ENCODE measurements around the gene ADAMTS2.

Gene ADAMTS2

GRCh38 chr5:179193746-179194145 lies 151.5 kb downstream of the ADAMTS2 start:
- H3K4me1 ChIP-seq (ENCODE audit: control insufficient read depth, insufficient read depth, low read depth, low read length) = no peaks in the 10 kb centered on the region
- no peak overlapping the region for H2BK12ac ChIP-seq (ENCODE audit: low read length in 2 of 2)
- H3K4me2 ChIP-seq (ENCODE audit: low read length, poor library complexity, severe bottlenecking) = no peak overlapping the region
- no peak overlapping the region for H2BK15ac ChIP-seq (ENCODE audit: low read depth, poor library complexity, severe bottlenecking)
- no peak overlapping the region for H3K4me3 ChIP-seq (ENCODE audit: insufficient read depth in 1 of 2, low read depth in 1 of 2, low read length in 2 of 2)
- H3K36me3 ChIP-seq (ENCODE audit: control insufficient read depth in 1 of 2, insufficient read depth in 2 of 2, low read depth in 1 of 2, low read length in 2 of 2) = peaks cover 0 to 25% of the 10 kb centered on the region in 2 experiments
- no peak overlapping the region for H3K27ac ChIP-seq (ENCODE audit: low read length, poor library complexity, severe bottlenecking)
- 93% methylated on average over 9 of the region's 11 CpGs for WGBS
- no peak overlapping the region for H3K23ac ChIP-seq (ENCODE audit: low read length in 2 of 2)
- no peak overlapping the region for H2AK5ac ChIP-seq (ENCODE audit: low read length, severe bottlenecking)
- no peak overlapping the region for H3K18ac ChIP-seq (ENCODE audit: low read depth in 1 of 2, low read length in 2 of 2)
- no peak overlapping the region for H2BK120ac ChIP-seq (ENCODE audit: low read depth, low read length)
- no peaks in the 10 kb centered on the region for H3K79me1 ChIP-seq (replicated peaks; ENCODE audit: low read length, poor library complexity, severe bottlenecking)
- DNase-seq = no peak
- H4K8ac ChIP-seq (ENCODE audit: low read length) = no peak overlapping the region
- no peaks in the 10 kb centered on the region for H3K27me3 ChIP-seq (ENCODE audit: control insufficient read depth in 1 of 2, insufficient read depth in 1 of 2, low read length in 2 of 2)
- no peak overlapping the region for H3K9ac ChIP-seq (ENCODE audit: low read length)
- no peak overlapping the region for H3K4ac ChIP-seq (ENCODE audit: low read depth in 1 of 2, low read length in 2 of 2)
- H2AFZ ChIP-seq (ENCODE audit: low read depth, low read length) = no peak overlapping the region
- H3K14ac ChIP-seq (ENCODE audit: low read length in 2 of 2) = no peak overlapping the region
- no peaks in the 10 kb centered on the region for H3K9me3 ChIP-seq (ENCODE audit: control insufficient read depth, low read length)
- no peak overlapping the region for H2BK5ac ChIP-seq (ENCODE audit: low read depth, low read length, poor library complexity, severe bottlenecking)
- no peak overlapping the region for H4K91ac ChIP-seq (ENCODE audit: low read length)

- Histone ChIP-seq H3K14ac (ENCODE audit: low read length in 2 of 2) (no peak overlapping the region), H3K4me3 (ENCODE audit: insufficient read depth in 1 of 2, low read depth in 1 of 2, low read length in 2 of 2) (no peak overlapping the region), H3K4me1 (ENCODE audit: control insufficient read depth, insufficient read depth, low read depth, low read length) (no peaks in the 10 kb centered on the region), H3K27ac (ENCODE audit: low read length, poor library complexity, severe bottlenecking) (no peak overlapping the region), H4K91ac (ENCODE audit: low read length) (peak overlapping the region; percentile 43), H2BK120ac (ENCODE audit: low read depth, low read length) (no peak overlapping the region), H3K79me1 (replicated peaks; ENCODE audit: low read length, poor library complexity, severe bottlenecking) (no peaks in the 10 kb centered on the region), H2BK5ac (ENCODE audit: low read depth, low read length, poor library complexity, severe bottlenecking) (no peak overlapping the region), H3K9me3 (ENCODE audit: control insufficient read depth, low read length) (no peaks in the 10 kb centered on the region), H3K27me3 (ENCODE audit: control insufficient read depth in 1 of 2, insufficient read depth in 1 of 2, low read length in 2 of 2) (no peaks in the 10 kb centered on the region), H2BK12ac (ENCODE audit: low read length in 2 of 2) (no peak overlapping the region), H2AK5ac (ENCODE audit: low read length, severe bottlenecking) (no peak overlapping the region), H3K36me3 (ENCODE audit: control insufficient read depth in 1 of 2, insufficient read depth in 2 of 2, low read depth in 1 of 2, low read length in 2 of 2) (peaks cover 0 to 24% of the 10 kb centered on the region in 2 experiments), H2BK15ac (ENCODE audit: low read depth, poor library complexity, severe bottlenecking) (no peak overlapping the region), H2AFZ (ENCODE audit: low read depth, low read length) (no peak overlapping the region), H4K8ac (ENCODE audit: low read length) (no peak overlapping the region), H3K18ac (ENCODE audit: low read depth in 1 of 2, low read length in 2 of 2) (no peak overlapping the region), H3K4me2 (ENCODE audit: low read length, poor library complexity, severe bottlenecking) (no peak overlapping the region), H3K9ac (ENCODE audit: low read length) (no peak overlapping the region), H3K4ac (ENCODE audit: low read depth in 1 of 2, low read length in 2 of 2) (no peak overlapping the region), H3K23ac (ENCODE audit: low read length in 2 of 2) (no peak overlapping the region)
- no peak for DNase-seq
- 97% methylated on average over 22 of the region's 22 CpGs for WGBS
These were observed 152.3 kb downstream of the ADAMTS2 start for GRCh38 chr5:179192891-179193470.

- no peak overlapping the region for H3K4me3 ChIP-seq (ENCODE audit: insufficient read depth in 1 of 2, low read depth in 1 of 2, low read length in 2 of 2)
- no peaks in the 10 kb centered on the region for H3K9me3 ChIP-seq (ENCODE audit: control insufficient read depth, low read length)
- no peak overlapping the region for H4K8ac ChIP-seq (ENCODE audit: low read length)
- peak overlapping the region; percentile 43 for H4K91ac ChIP-seq (ENCODE audit: low read length)
- H2AK5ac ChIP-seq (ENCODE audit: low read length, severe bottlenecking) = no peak overlapping the region
- no peak for DNase-seq
- H3K27ac ChIP-seq (ENCODE audit: low read length, poor library complexity, severe bottlenecking) = no peak overlapping the region
- no peak overlapping the region for H3K23ac ChIP-seq (ENCODE audit: low read length in 2 of 2)
- H3K79me1 ChIP-seq (replicated peaks; ENCODE audit: low read length, poor library complexity, severe bottlenecking) = no peaks in the 10 kb centered on the region
- no peak overlapping the region for H2BK12ac ChIP-seq (ENCODE audit: low read length in 2 of 2)
- H3K27me3 ChIP-seq (ENCODE audit: control insufficient read depth in 1 of 2, insufficient read depth in 1 of 2, low read length in 2 of 2) = no peaks in the 10 kb centered on the region
- H3K14ac ChIP-seq (ENCODE audit: low read length in 2 of 2) = no peak overlapping the region
- no peak overlapping the region for H3K9ac ChIP-seq (ENCODE audit: low read length)
- H3K4me1 ChIP-seq (ENCODE audit: control insufficient read depth, insufficient read depth, low read depth, low read length) = no peaks in the 10 kb centered on the region
- H3K4me2 ChIP-seq (ENCODE audit: low read length, poor library complexity, severe bottlenecking) = no peak overlapping the region
- H2BK5ac ChIP-seq (ENCODE audit: low read depth, low read length, poor library complexity, severe bottlenecking) = no peak overlapping the region
- no peak overlapping the region for H3K4ac ChIP-seq (ENCODE audit: low read depth in 1 of 2, low read length in 2 of 2)
- H2BK120ac ChIP-seq (ENCODE audit: low read depth, low read length) = no peak overlapping the region
- no peak overlapping the region for H2AFZ ChIP-seq (ENCODE audit: low read depth, low read length)
- peaks cover 0 to 22% of the 10 kb centered on the region in 2 experiments for H3K36me3 ChIP-seq (ENCODE audit: control insufficient read depth in 1 of 2, insufficient read depth in 2 of 2, low read depth in 1 of 2, low read length in 2 of 2)
- H2BK15ac ChIP-seq (ENCODE audit: low read depth, poor library complexity, severe bottlenecking) = no peak overlapping the region
- no peak overlapping the region for H3K18ac ChIP-seq (ENCODE audit: low read depth in 1 of 2, low read length in 2 of 2)
- 83% methylated on average over 20 of the region's 20 CpGs for WGBS
These were observed 152.9 kb downstream of the ADAMTS2 start for GRCh38 chr5:179192185-179192890.

- Histone ChIP-seq H4K8ac (ENCODE audit: low read length) (no peak overlapping the region), H3K4me1 (ENCODE audit: control insufficient read depth, insufficient read depth, low read depth, low read length) (no peaks in the 10 kb centered on the region), H3K18ac (ENCODE audit: low read depth in 1 of 2, low read length in 2 of 2) (no peak overlapping the region), H3K27me3 (ENCODE audit: control insufficient read depth in 1 of 2, insufficient read depth in 1 of 2, low read length in 2 of 2) (no peaks in the 10 kb centered on the region), H3K23ac (ENCODE audit: low read length in 2 of 2) (no peak overlapping the region), H2BK15ac (ENCODE audit: low read depth, poor library complexity, severe bottlenecking) (no peak overlapping the region), H3K4ac (ENCODE audit: low read depth in 1 of 2, low read length in 2 of 2) (no peak overlapping the region), H3K4me2 (ENCODE audit: low read length, poor library complexity, severe bottlenecking) (no peak overlapping the region), H2BK120ac (ENCODE audit: low read depth, low read length) (no peak overlapping the region), H2AFZ (ENCODE audit: low read depth, low read length) (no peak overlapping the region), H3K9ac (ENCODE audit: low read length) (no peak overlapping the region), H3K36me3 (ENCODE audit: control insufficient read depth in 1 of 2, insufficient read depth in 2 of 2, low read depth in 1 of 2, low read length in 2 of 2) (peaks cover 0 to 20% of the 10 kb centered on the region in 2 experiments), H3K14ac (ENCODE audit: low read length in 2 of 2) (no peak overlapping the region), H4K91ac (ENCODE audit: low read length) (no peak overlapping the region), H3K9me3 (ENCODE audit: control insufficient read depth, low read length) (no peaks in the 10 kb centered on the region), H2BK5ac (ENCODE audit: low read depth, low read length, poor library complexity, severe bottlenecking) (no peak overlapping the region), H3K27ac (ENCODE audit: low read length, poor library complexity, severe bottlenecking) (no peak overlapping the region), H2AK5ac (ENCODE audit: low read length, severe bottlenecking) (no peak overlapping the region), H2BK12ac (ENCODE audit: low read length in 2 of 2) (no peak overlapping the region), H3K4me3 (ENCODE audit: insufficient read depth in 1 of 2, low read depth in 1 of 2, low read length in 2 of 2) (no peak overlapping the region), H3K79me1 (replicated peaks; ENCODE audit: low read length, poor library complexity, severe bottlenecking) (no peaks in the 10 kb centered on the region)
- WGBS = 93% methylated on average over 14 of the region's 14 CpGs
- no peak for DNase-seq
These were observed 153.6 kb downstream of the ADAMTS2 start for GRCh38 chr5:179191506-179192184.
